Ramos (cell line): ENCODE results near the gene LILRB2.
"Not testable (repeated sequence)": the region's sequence is repeated elsewhere in the genome, so short reads cannot be mapped to it uniquely, and the experiment has no call there.

Experiments
- in situ Hi-C: fragments of 300-500 bp; cut with MboI; formaldehyde crosslinking; loops from one replicate; pipeline ENCODE4 v1.14.3; 2022; ENCODE audit warnings: low sequenced_read_pairs; ENCODE audit not compliant: unreplicated experiment

LILRB2 gene

DNA sequence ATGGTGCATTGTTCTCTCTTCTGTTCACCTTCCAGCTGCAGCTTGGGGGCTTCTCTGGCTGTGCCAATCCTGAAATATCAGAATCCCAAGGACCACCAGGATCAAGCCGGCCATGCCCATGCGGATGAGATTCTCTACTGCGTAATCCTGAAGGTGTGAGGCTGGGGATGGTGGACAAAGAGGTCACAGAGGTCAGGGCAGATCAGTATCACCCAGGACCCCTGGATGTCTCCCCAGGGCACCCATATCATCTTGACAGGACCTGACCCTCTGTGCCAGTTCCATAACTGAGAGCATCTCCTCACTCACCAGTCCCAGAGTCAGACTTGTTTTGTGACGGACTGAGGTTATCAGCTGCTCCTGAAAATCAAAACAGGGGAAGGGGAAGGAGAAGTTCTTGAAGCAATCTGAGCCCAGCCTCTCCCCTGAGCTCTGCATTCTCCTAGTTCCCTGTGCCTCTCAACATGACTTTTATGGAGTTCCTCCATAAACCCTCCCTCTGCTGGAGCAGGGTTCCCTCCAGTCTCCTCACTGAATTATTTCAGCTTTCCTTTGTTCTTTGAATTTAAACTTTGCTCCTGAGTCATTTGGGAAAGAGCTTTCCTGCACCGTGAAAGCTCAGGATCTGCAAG, 26.6 kb upstream of the LILRB2 start:
- in situ Hi-C loops = no loop called here

DNA sequence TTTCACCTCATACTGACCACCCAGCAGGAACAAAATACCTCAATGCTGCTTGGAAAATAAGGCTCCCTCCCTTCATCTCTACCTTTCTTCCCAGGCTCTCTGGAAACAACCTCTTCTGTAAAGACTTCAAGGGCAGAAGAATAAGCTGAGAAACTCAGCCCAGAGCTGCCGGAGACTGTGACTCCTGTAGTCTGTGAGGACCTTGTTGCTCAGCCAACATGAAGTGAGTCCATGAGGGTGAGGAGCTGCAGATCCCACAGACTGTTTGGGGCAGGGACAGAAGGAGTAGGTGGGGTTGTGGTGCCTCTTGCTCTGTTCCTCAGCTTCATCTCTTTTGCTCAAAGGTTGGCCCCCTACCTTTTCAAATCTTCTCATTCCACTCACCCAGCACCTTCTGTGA, 24.2 kb upstream of the LILRB2 start:
- in situ Hi-C loops = no loop called here

DNA sequence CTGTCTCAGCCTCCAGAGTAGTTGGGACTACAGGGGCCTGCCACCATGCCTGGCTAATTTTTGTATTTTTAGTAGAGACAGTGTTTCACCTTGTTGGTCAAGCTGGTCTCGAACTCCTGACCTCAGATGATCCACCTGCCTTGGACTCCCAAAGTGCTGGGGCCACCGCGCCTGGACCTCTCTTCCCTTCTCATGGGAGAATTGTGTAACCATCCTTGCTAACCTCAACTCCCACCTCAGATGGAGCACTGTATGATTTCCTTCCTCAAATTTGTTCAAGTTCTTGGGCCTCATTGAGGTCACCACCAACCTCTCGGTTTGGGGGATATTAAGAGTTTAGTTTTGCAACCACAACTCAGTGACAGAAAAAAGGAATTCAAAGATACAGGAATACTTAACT, 21.3 kb upstream of the LILRB2 start:
- in situ Hi-C loops = no loop called here

DNA sequence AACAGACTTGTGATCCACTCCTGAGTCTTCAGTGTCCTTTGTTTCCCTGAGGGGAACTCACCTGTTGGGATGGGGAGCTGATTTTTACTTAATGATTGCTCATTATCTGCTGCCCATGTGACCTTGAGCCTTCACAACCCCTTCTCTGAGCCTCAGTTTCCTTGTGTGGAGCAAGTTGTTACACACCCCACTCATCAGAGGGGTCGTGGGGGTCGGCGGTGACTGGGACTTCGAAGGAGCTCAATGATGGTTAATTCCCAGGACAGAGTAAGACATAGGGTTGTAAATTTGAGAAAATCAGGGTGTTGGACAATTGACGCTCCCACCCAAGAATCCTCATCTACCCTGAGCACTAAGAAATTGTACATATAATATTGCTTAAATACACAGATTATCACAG, 18.6 kb upstream of the LILRB2 start:
- in situ Hi-C loops = loop anchor here (5.0 kb wide), 2 partner anchors 278 to 333 kb away; partner anchors contain the start of gene LILRB1

DNA sequence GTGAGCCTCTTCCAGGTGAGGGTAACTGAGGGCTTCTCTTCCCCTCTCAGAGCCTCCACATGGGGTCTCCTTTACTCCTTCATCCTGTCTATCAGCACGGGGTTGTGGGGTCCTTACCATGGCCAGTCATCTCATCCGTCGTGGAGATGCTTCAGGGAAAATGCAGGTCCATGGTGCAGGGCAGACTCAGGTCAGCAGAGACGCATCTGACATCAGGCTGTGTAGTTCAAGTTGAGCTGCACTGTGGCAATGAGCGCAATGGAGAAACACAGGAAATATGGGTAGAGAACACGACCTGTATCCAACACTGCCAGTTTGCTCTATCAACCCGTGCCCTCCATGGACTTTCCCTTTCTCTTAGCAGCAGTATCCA, 18.2 kb upstream of the LILRB2 start:
- in situ Hi-C loops = loop anchor here (5.0 kb wide), 2 partner anchors 278 to 333 kb away; partner anchors contain the start of gene LILRB1

DNA sequence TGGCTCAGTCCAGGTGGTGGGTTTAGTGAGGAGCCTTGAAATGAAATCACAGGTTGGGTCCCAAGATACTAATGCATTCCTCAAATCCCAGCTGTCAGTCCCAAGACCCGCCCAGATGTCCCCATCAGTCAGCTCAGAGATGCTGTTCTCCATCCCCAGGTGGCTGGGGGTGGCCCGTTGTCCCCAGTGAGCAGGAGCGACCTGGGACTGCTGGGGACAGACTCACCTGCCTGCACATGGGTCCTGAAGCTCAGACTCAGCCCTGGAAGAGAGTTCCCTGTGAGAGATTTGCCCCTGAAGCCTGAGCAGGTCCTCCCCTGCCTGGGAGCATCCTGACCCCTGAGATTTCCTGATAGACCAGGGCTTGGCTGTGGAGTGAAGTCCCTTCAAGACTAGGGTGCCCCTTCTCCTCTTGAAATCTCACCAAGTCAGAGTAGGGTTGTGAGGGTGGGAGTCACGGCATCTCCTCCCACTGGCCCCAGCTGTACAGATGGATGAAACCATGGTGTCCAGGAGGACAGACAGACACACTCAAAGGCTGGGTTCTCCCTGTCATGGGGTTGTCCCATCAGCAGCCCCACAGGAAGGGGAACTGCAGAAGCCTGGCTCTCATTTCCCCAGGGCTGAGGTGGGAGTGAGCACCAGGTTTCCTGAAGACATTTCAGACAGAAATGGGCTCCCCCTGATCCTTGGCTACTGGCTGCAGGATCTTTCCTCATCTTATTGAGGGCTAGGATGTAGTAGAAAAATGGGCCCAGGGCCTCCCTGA, 17.6 kb upstream of the LILRB2 start:
- in situ Hi-C loops = loop anchor here (5.0 kb wide), 2 partner anchors 279 to 334 kb away; partner anchors contain the start of gene LILRB1

DNA sequence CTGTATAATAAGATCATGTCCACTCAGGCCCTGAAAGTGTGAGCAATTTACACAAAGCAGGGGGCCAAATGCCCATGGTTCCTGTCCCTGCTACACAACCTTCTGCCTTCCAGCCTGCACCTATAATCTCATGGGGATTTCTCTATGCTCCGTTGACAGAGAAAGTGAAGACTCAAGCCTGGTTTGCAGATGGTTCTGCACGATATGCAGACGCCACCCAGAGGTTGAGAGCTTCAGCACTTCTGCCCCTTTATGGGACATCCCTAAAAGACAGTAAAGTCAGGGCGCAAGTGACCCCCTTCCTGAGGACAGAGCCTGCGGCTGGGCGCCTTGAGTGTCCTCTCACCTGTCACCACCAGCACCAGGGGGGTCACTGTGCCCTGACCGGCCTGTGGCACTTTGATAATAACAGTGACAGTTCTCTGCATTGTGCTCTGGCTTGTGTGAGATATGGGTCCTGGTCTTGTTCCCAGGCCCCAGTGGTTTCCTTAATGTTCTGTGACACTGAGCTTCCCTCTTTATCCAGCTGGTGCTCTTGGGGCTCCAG, 16.9 kb upstream of the LILRB2 start:
- in situ Hi-C loops = loop anchor here (5.0 kb wide), 2 partner anchors 279 to 334 kb away; partner anchors contain the start of gene LILRB1

DNA sequence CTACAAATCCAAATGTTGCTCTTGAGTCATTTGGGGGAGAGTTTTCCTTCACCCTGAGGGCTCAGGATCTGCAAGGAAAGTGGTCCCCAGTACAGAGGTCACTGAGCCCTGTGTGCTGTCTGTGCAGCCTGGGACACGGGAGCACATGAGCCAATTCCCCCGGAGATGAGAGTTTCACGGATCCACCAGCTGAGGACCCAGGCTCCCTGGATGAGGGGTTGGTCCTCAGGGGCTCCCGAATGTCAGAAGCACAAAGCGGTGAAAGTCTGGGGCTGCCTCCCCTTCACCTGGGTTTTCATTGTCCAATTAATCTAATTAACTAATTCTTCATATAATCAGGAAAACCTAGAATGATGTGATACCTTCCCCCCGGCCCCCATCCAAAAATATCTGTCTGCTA, 13.6 kb upstream of the LILRB2 start:
- in situ Hi-C loops = no loop called here

DNA sequence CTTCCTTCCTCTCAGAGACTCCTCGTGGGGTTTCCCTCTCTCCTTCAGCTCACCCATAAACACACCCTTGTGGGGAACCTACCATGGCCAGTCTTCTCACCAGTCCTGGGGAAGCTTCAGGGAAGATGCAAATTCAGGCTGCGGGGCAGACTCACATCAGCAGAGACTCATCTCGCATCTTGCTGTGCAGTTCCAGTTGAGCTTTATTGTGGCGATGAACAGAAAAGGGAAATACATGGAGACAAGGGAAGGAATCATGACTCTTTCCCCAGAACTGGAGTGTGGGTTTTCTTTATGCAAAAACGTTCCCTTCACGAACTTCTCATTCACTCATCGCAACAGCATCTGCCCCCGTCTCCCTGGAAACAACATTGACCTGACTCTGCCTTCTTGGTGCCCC, 8.2 kb upstream of the LILRB2 start:
- in situ Hi-C loops = not testable (repeated sequence)

DNA sequence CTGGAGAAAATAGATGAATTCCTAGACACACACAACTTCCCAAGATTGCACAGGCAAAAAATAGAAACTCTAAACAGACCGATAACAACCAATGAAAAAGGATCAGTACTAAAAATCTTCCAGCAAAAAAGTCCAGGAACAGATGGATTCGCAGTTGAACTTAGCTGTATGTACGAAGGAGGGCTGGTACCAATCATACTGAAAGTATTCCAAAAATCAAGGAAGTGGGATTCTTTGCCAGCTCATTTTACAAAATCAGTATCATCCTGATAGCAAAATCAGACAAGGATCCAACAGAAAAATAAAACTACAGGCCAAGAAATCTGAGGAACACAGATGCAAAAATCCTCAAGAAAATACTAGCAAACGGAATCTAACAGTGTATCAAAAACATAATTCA, 6.5 kb upstream of the LILRB2 start:
- in situ Hi-C loops = no loop called here

DNA sequence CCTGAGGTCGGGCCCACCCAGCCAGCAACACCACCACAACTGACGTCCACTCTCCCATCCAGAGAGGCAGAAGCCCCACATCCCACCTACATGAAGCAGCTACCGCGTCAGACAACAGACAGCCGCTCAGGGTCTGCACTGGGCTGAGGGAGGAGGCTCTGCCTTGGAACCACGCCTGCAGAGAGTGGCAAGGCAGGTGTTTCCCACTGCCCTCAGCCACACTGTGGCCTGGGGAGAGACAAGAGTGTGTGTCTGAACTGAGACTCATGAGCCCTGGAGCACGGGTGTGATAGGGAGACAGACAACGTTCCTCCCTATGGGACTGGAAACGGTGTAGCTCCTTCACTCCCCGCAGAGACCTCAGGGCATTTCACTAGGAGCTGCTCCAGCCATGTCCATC, 5.4 kb upstream of the LILRB2 start:
- in situ Hi-C loops = not testable (repeated sequence)

DNA sequence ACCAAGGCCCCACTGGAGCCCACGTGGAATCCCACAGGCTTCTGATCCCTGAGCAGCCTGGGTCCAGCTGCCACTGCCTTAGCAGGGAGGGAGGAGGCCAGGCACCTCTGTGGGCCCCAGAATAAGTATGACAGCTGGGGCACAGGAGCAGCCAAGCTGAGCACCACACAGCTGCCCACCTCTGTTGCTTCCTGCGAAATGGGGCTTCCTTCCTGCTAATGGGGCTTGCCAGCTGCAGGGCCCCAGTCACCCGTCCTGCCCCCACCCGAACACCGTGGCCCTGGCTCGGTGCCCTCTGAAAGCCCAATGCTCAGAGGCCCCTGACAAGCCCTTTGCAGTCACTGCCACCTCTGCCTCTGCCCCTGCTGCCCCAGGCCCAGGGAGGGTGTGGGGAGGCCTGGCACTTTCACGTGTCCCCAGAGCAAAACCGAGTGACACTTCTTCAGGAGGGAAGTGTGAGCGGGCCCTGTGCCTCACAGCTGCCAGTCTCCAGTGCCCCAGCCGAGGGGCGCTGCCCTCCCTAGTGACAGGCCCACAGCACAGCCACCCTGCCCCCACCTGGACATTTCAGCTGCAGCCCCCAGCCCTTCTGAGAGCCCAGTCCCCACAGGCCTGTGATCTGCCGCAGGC, 4.6 kb upstream of the LILRB2 start:
- in situ Hi-C loops = not testable (repeated sequence)

DNA sequence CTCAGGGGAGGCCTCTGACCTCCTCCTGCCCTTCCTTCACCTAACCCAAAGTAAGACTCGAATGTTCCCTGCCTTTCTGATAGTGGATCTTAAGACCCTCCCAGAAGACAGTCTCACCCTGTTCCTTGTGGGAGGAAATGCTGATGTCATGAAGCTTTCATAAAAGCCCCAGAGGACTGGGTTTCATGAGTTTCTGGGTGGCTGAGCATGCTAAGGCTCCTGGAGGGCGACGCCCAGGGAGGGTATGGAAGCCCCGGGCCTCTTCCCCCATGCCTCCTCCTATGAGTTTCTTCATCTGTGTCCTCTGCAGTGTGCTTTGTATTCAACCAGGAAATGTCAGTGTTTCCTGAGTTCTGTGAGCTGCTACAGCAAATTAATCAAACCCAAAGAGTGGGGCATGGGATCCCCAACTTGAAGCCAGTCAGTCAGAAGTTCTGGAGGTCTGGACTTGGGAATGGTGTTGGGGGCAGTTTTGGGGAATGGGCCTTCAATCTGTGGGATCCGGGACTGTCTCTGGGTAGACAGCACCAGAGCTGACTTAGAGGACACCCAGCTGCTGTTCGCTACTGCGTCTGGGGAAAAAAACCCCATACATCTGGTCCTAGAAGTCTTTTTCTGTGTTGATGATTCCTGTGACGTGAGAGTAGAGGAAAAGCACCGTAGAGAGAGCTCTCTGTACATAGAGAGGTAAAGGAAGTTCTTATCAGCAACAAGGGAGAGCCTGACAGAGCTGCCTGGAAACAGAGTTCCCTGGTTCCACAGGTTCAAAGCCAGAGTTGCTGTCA, 2.0 kb upstream of the LILRB2 start:
- in situ Hi-C loops = no loop called here

DNA sequence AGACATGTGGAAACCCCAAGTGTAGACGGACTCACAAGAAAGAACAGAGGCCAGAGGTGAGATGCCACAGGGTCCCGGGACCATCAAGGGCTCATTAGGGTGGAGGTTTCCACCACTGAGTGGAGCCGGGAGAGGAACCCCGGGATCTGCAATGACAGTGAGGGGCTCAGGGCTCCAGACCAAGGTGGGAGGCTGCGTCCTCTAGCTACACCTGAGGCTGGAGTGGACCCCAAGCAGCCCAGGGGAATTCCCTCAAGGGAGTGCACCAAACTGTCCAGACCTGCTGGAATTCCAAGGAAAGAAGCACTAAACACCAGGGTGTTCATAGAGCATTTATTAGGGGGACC, 792 bp upstream of the LILRB2 start:
- in situ Hi-C loops = not testable (repeated sequence)

DNA sequence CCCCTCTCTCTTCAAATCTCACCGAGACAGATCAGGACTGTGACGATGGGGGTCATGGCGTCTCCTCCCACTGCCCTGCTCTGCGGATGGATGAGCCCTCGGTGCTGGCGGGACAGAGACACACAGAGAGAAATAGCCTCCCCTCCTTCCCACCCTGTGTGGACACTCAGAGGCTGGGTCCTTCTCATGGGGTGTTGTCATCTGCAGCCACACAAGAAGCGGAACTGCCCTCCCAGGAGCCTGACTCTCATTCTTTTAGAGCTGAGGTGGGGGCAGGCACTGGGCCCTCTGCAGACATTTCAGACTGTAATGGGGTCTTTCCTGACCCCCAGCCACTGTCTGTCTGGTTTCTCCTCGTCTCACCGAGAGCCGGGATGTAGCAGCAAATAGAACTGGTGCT, 469 bp downstream of the LILRB2 start:
- in situ Hi-C loops = not testable (repeated sequence)

DNA sequence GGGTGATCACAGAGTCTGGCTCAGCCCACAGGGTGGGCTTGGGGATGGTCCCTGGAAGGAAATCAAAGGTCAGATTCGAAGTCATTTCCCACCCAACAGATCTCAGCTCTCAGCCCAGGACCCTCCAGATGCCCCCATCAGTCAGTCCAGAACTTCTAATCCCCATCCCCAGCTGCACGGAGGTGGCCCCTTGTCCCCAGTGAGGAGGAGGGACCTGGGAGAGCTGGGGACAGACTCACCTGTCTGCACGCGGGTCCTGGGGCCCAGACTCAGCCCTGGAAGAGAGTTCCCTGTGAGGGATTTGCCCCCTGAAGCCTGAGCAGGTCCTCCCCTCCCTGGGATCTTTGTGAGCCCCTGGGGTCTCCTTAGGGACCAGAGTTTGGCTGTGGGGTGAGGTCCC, 885 bp downstream of the LILRB2 start:
- in situ Hi-C loops = not testable (repeated sequence)

DNA sequence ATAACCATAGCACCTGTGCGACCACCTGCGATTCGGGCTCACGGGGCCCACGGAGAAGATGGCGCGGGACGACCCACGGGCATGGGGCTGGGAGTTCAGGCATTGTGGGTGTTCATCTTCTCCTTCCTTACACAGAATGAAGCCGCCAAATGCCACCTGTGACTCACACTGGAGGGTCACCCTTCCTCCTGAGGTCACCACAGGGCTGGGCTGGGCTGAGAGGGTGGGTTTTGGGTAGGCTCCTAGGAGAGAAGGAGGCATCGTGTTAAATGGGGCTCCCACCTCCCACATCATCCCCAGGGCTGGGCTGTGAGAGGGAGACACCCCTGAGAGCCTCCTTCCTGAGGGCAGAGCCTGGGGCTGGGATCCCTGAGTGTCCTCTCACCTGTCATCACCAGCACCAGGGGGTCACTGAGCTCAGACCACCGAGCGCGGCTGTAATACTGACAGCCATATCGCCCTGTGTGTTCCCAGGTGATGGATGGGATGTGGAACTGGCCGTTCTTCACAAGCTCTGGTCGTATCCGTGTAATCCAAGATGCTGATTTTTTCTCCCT, 1.4 kb downstream of the LILRB2 start:
- in situ Hi-C loops = no loop called here

DNA sequence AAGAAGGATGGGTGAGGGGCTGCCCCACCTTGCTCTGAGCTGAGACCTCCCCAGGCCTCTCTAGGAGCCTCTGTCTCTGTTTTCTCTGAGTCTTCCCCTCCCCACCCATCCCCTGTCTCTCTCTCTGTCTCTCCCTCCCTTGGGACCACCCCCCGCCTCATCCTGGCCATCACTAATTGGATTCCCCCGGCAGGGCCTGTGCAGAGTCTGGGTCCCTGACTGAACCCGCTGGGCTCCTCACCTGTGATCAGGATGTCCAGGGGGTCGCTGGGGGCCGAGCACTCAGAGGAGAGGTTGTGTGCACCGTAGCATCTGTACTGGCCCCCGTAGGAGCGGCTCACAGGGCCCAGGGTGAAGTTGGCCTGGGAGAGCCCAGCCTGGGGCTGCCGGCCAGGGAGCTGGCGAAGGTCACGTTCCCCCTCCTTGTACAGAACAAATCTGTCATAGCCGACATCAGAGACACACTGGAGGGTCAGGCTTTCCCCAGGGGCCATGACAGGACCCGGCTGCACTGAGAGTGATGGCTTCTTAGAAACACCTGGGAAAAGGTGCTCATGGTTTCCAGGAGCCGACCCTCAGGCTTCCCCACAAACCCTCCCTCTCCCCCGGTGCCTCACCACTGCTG, 2.2 kb downstream of the LILRB2 start:
- in situ Hi-C loops = not testable (repeated sequence)

DNA sequence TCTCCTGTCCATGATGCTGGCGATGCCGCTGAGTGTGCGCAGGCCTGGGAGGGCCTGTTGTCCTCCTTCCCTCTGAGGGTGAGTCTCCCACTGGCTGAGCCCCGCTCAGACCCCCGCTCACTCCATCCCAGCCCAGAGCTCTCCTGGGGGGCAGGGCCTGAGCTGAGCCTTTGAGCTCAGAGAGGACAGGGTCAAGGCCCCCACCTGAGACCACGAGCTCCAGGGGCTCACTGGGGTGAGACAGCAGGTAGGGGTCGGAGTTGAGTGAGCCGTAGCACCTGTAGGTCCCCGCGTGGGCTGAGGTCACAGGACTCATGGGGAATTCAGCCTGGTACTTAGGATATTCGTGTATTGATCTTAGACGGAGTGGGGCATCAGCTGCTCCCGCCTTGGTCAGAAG, 2.9 kb downstream of the LILRB2 start:
- in situ Hi-C loops = not testable (repeated sequence)
